ENCODE results near the gene JSRP1. TPM values are rescaled to one million over a fixed set of nuclear protein-coding genes. Genes with fewer than 3 reads are reported as not detected.

Gene JSRP1
- total and polyA plus RNA-seq, 2 donors, result 0.90 to 1.3 TPM

DNA sequence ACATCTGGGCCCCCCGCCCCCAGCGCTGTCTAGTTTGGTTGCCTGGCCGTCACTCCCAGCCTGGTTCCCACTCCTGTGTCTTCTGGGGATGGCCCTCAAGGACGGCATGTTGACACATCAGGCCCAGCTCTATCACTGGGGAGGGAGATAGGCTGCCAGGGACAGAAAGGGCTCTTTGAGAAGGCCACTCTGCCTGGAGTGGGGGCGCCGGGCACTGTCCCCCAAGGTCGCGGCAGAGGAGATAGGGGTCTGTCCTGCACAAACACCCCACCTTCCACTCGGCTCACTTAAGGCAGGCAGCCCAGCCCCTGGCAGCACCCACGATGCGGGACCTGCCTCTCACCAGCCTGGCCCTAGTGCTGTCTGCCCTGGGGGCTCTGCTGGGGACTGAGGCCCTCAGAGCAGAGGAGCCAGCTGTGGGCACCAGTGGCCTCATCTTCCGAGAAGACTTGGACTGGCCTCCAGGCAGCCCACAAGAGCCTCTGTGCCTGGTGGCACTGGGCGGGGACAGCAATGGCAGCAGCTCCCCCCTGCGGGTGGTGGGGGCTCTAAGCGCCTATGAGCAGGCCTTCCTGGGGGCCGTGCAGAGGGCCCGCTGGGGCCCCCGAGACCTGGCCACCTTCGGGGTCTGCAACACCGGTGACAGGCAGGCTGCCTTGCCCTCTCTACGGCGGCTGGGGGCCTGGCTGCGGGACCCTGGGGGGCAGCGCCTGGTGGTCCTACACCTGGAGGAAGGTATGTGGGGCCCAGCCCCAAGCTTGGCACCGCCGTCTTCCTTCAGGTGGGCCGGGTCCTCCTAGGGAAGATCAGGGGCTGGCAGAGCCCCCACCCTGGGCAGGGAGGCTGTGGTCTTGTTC lies 7.0 kb downstream of the JSRP1 start, which contains the start of gene AMH:
Gene AMH, plus strand, starts transcription at position 314 of the 857 bp plus-strand sequence. Its CDS starts 10 bp downstream, at position 324.
- H3K4me3 ChIP-seq (ENCODE audit: low read length in 2 of 2), result no peak within 1 kb of the TSS
- H3K27me3 ChIP-seq (ENCODE audit: control insufficient read depth in 2 of 2, insufficient read depth in 1 of 2, low read length in 1 of 2), result peaks cover 50 to 58% of the 10 kb centered on the region in 2 donors
- peak within 1 kb of the TSS in 1 of 2 donors; percentile 5 for H3K27ac ChIP-seq (ENCODE audit: low read depth in 1 of 2, low read length in 1 of 2)
- H3K36me3 ChIP-seq (ENCODE audit: control insufficient read depth in 2 of 2, insufficient read depth in 2 of 2, low read length in 1 of 2), result peaks cover 44 to 53% of the 10 kb centered on the region in 2 donors
- DNase-seq (ENCODE audit: low read depth in 6 of 9, low spot score in 9 of 9), result no peak
- peaks cover 20 to 27% of the 10 kb centered on the region in 2 donors for H3K4me1 ChIP-seq (ENCODE audit: control insufficient read depth in 2 of 2, insufficient read depth in 2 of 2, low read length in 2 of 2)
- 93% methylated on average over 27 of the region's 27 CpGs for WGBS
- H3K9me3 ChIP-seq (ENCODE audit: control insufficient read depth in 2 of 2, insufficient read depth in 1 of 2, low read length in 1 of 2), result peaks cover 0 to 8% of the 10 kb centered on the region in 2 donors

GRCh38 chr19:2248136-2249009 lies 7.8 kb downstream of the JSRP1 start:
- Histone ChIP-seq H3K27me3 (ENCODE audit: control insufficient read depth in 2 of 2, insufficient read depth in 1 of 2, low read length in 1 of 2) (peaks cover 43 to 49% of the 10 kb centered on the region in 2 donors), H3K4me3 (ENCODE audit: low read length in 2 of 2) (no peak overlapping the region), H3K4me1 (ENCODE audit: control insufficient read depth in 2 of 2, insufficient read depth in 2 of 2, low read length in 2 of 2) (peaks cover 12 to 19% of the 10 kb centered on the region in 2 donors), H3K9me3 (ENCODE audit: control insufficient read depth in 2 of 2, insufficient read depth in 1 of 2, low read length in 1 of 2) (peaks cover 0 to 6% of the 10 kb centered on the region in 2 donors), H3K27ac (ENCODE audit: low read depth in 1 of 2, low read length in 1 of 2) (no peak overlapping the region), H3K36me3 (ENCODE audit: control insufficient read depth in 2 of 2, insufficient read depth in 2 of 2, low read length in 1 of 2) (peaks cover 52 to 61% of the 10 kb centered on the region in 2 donors)
- 90% methylated on average over 21 of the region's 21 CpGs for WGBS
- DNase-seq (ENCODE audit: low read depth in 6 of 9, low spot score in 9 of 9), result no peak

- H3K36me3 ChIP-seq (ENCODE audit: control insufficient read depth in 2 of 2, insufficient read depth in 2 of 2, low read length in 1 of 2), result peaks cover 60 to 65% of the 10 kb centered on the region in 2 donors
- 98% methylated on average over 28 of the region's 28 CpGs for WGBS
- H3K9me3 ChIP-seq (ENCODE audit: control insufficient read depth in 2 of 2, insufficient read depth in 1 of 2, low read length in 1 of 2), result peaks cover 0 to 2% of the 10 kb centered on the region in 2 donors
- no peak overlapping the region for H3K27ac ChIP-seq (ENCODE audit: low read depth in 1 of 2, low read length in 1 of 2)
- DNase-seq (ENCODE audit: low read depth in 6 of 9, low spot score in 9 of 9), result no peak
- H3K27me3 ChIP-seq (ENCODE audit: control insufficient read depth in 2 of 2, insufficient read depth in 1 of 2, low read length in 1 of 2), result peaks cover 34 to 41% of the 10 kb centered on the region in 2 donors
- H3K4me3 ChIP-seq (ENCODE audit: low read length in 2 of 2), result no peak overlapping the region
- peaks cover 11 to 12% of the 10 kb centered on the region in 2 donors for H3K4me1 ChIP-seq (ENCODE audit: control insufficient read depth in 2 of 2, insufficient read depth in 2 of 2, low read length in 2 of 2)
Measured at GRCh38 chr19:2247433-2248101, 8.7 kb downstream of the JSRP1 start.

GRCh38 chr19:2246801-2247361 lies 9.3 kb downstream of the JSRP1 start:
- H3K4me3 ChIP-seq (ENCODE audit: low read length in 2 of 2), result no peak overlapping the region
- no peak for DNase-seq (ENCODE audit: low read depth in 6 of 9, low spot score in 9 of 9)

GRCh38 chr19:2246014-2246620 lies 10.1 kb downstream of the JSRP1 start:
- peaks cover 8 to 12% of the 10 kb centered on the region in 2 donors for H3K4me1 ChIP-seq (ENCODE audit: control insufficient read depth in 2 of 2, insufficient read depth in 2 of 2, low read length in 2 of 2)
- no peak overlapping the region for H3K27ac ChIP-seq (ENCODE audit: low read depth in 1 of 2, low read length in 1 of 2)
- 94% methylated on average over 25 of the region's 25 CpGs for WGBS
- peaks cover 72 to 75% of the 10 kb centered on the region in 2 donors for H3K36me3 ChIP-seq (ENCODE audit: control insufficient read depth in 2 of 2, insufficient read depth in 2 of 2, low read length in 1 of 2)
- peaks cover 0 to 2% of the 10 kb centered on the region in 2 donors for H3K9me3 ChIP-seq (ENCODE audit: control insufficient read depth in 2 of 2, insufficient read depth in 1 of 2, low read length in 1 of 2)
- DNase-seq (ENCODE audit: low read depth in 6 of 9, low spot score in 9 of 9), result no peak
- no peak overlapping the region for H3K4me3 ChIP-seq (ENCODE audit: low read length in 2 of 2)
- peaks cover 20 to 27% of the 10 kb centered on the region in 2 donors for H3K27me3 ChIP-seq (ENCODE audit: control insufficient read depth in 2 of 2, insufficient read depth in 1 of 2, low read length in 1 of 2)

More at GRCh38 chr19:2246801-2247361, 9.3 kb downstream of the JSRP1 start:
- Histone ChIP-seq H3K9me3 (ENCODE audit: control insufficient read depth in 2 of 2, insufficient read depth in 1 of 2, low read length in 1 of 2) (no peaks in the 10 kb centered on the region), H3K27ac (ENCODE audit: low read depth in 1 of 2, low read length in 1 of 2) (no peak overlapping the region), H3K27me3 (ENCODE audit: control insufficient read depth in 2 of 2, insufficient read depth in 1 of 2, low read length in 1 of 2) (peaks cover 28 to 34% of the 10 kb centered on the region in 2 donors), H3K36me3 (ENCODE audit: control insufficient read depth in 2 of 2, insufficient read depth in 2 of 2, low read length in 1 of 2) (peaks cover 67 to 68% of the 10 kb centered on the region in 2 donors), H3K4me1 (ENCODE audit: control insufficient read depth in 2 of 2, insufficient read depth in 2 of 2, low read length in 2 of 2) (peaks cover 8 to 10% of the 10 kb centered on the region in 2 donors)
- WGBS, result 96% methylated on average over 26 of the region's 26 CpGs

DNA sequence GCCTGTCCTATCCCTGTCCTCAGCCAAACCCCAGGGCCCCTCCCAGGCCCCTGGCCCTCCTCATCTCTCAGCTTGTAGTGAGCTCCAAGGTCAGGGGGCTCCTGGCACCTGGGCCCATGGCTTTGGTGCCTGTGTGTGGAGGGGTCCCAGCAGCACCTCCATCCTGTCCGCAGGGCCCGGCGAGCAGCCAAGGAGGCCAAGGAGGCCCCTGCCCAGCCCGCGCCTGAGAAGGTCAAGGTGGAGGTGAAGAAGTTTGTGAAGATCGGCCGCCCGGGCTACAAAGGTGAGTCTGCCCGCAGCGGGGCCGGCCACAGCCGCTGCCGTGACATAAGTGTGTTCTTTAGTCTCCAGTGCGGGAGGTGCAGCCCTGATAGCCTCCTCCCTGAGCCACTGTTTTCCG lies 10.9 kb downstream of the JSRP1 start:
- Histone ChIP-seq H3K27ac (ENCODE audit: low read depth in 1 of 2, low read length in 1 of 2) (no peak overlapping the region), H3K4me1 (ENCODE audit: control insufficient read depth in 2 of 2, insufficient read depth in 2 of 2, low read length in 2 of 2) (peaks cover 13 to 20% of the 10 kb centered on the region in 2 donors), H3K4me3 (ENCODE audit: low read length in 2 of 2) (no peak overlapping the region), H3K27me3 (ENCODE audit: control insufficient read depth in 2 of 2, insufficient read depth in 1 of 2, low read length in 1 of 2) (peaks cover 12 to 18% of the 10 kb centered on the region in 2 donors), H3K9me3 (ENCODE audit: control insufficient read depth in 2 of 2, insufficient read depth in 1 of 2, low read length in 1 of 2) (peaks cover 0 to 3% of the 10 kb centered on the region in 2 donors), H3K36me3 (ENCODE audit: control insufficient read depth in 2 of 2, insufficient read depth in 2 of 2, low read length in 1 of 2) (peaks cover 77 to 79% of the 10 kb centered on the region in 2 donors)
- DNase-seq (ENCODE audit: low read depth in 6 of 9, low spot score in 9 of 9), result no peak
- whole genome bisulfite sequencing, result 97% methylated on average over 15 of the region's 15 CpGs

DNA sequence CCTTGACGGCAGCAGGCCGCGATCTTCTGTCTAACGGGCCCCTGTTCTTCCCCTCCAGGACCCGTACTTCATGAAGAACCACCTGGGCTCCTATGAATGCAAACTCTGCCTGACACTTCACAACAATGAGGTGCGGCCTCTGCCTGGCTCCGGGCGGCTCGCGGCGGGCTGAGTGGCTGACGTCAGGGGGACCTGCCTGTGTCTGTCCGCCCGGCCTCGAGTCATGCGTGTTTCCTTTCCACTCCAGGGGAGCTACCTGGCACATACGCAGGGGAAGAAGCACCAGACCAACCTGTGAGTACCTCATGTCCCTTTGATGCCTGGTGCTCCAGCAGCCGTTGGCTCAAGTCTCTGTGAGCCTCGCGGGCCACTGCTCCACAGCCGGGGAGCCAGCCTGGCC lies 11.7 kb downstream of the JSRP1 start:
- no peak overlapping the region for H3K27ac ChIP-seq (ENCODE audit: low read depth in 1 of 2, low read length in 1 of 2)
- H3K27me3 ChIP-seq (ENCODE audit: control insufficient read depth in 2 of 2, insufficient read depth in 1 of 2, low read length in 1 of 2), result peaks cover 4 to 11% of the 10 kb centered on the region in 2 donors
- H3K9me3 ChIP-seq (ENCODE audit: control insufficient read depth in 2 of 2, insufficient read depth in 1 of 2, low read length in 1 of 2), result peaks cover 0 to 3% of the 10 kb centered on the region in 2 donors
- no peak for DNase-seq (ENCODE audit: low read depth in 6 of 9, low spot score in 9 of 9)
- 98% methylated on average over 21 of the region's 21 CpGs for WGBS
- H3K4me3 ChIP-seq (ENCODE audit: low read length in 2 of 2), result no peak overlapping the region
- peaks cover 17 to 25% of the 10 kb centered on the region in 2 donors for H3K4me1 ChIP-seq (ENCODE audit: control insufficient read depth in 2 of 2, insufficient read depth in 2 of 2, low read length in 2 of 2)
- peaks cover 76 to 83% of the 10 kb centered on the region in 2 donors for H3K36me3 ChIP-seq (ENCODE audit: control insufficient read depth in 2 of 2, insufficient read depth in 2 of 2, low read length in 1 of 2)

GRCh38 chr19:2244125-2244411 lies 12.1 kb downstream of the JSRP1 start:
- DNase-seq (ENCODE audit: low read depth in 6 of 9, low spot score in 9 of 9), result no peak
- H3K4me3 ChIP-seq (ENCODE audit: low read length in 2 of 2), result no peak overlapping the region
- H3K27me3 ChIP-seq (ENCODE audit: control insufficient read depth in 2 of 2, insufficient read depth in 1 of 2, low read length in 1 of 2), result peaks cover 0 to 6% of the 10 kb centered on the region in 2 donors
- peaks cover 72 to 83% of the 10 kb centered on the region in 2 donors for H3K36me3 ChIP-seq (ENCODE audit: control insufficient read depth in 2 of 2, insufficient read depth in 2 of 2, low read length in 1 of 2)
- 99% methylated on average over 12 of the region's 12 CpGs for WGBS
- no peak overlapping the region for H3K27ac ChIP-seq (ENCODE audit: low read depth in 1 of 2, low read length in 1 of 2)
- H3K4me1 ChIP-seq (ENCODE audit: control insufficient read depth in 2 of 2, insufficient read depth in 2 of 2, low read length in 2 of 2), result peaks cover 18 to 27% of the 10 kb centered on the region in 2 donors
- H3K9me3 ChIP-seq (ENCODE audit: control insufficient read depth in 2 of 2, insufficient read depth in 1 of 2, low read length in 1 of 2), result peaks cover 0 to 3% of the 10 kb centered on the region in 2 donors

Measured in thymus (tissue), 11 donors.